Heart left ventricle (tissue), 16 donors: Measurements from ENCODE around the gene TESMIN. TPM values are rescaled to one million over a fixed set of nuclear protein-coding genes. Genes with fewer than 3 reads are reported as not detected.

ENCODE experiments used
- ATAC-seq, 4 donors: fragments of 200-7000 bp; cut with Tn5 transposase; one replicate each; pipeline ENCODE4 v1.9.1; 2020 to 2022; ENCODE audit warnings: moderate library complexity in 4 of 4, mild to moderate bottlenecking in 3 of 4, moderate number of reproducible peaks in 1 of 4
- DNase-seq, 5 donors: peaks; one replicate each; pipeline ENCODE4 v3.0.0-alpha.2; 2020
- H3K27ac ChIP-seq, 12 donors: fragments of 200-600 bp; sonication (generic) in 4 of 12; one replicate each; pipeline versions ENCODE4 v1.5.0 to v1.8.0; 2016 to 2022; ENCODE audit warnings: mild to moderate bottlenecking in 2 of 12
- H3K27me3 ChIP-seq, 9 donors: fragments of 200-600 bp; sonication (generic) in 2 of 9; one replicate each; pipeline versions ENCODE4 v1.5.1 to v1.8.0; 2016 to 2022; ENCODE audit warnings: mild to moderate bottlenecking in 3 of 9
- H3K36me3 ChIP-seq, 9 donors: fragments of 200-600 bp; sonication (generic) in 2 of 9; one replicate each; pipeline versions ENCODE4 v1.5.0 to v1.8.0; 2018 to 2022; ENCODE audit warnings: mild to moderate bottlenecking in 2 of 9
- H3K4me1 ChIP-seq, 12 donors: fragments of 200-600 bp; sonication (generic) in 4 of 12; one replicate each; pipeline versions ENCODE4 v1.5.0 to v1.8.0; 2016 to 2022; ENCODE audit warnings: mild to moderate bottlenecking in 3 of 12
- H3K4me3 ChIP-seq, 12 donors: fragments of 200-600 bp; sonication (generic) in 4 of 12; one replicate each; pipeline versions ENCODE4 v1.5.0 to v1.8.0; 2017 to 2022; ENCODE audit warnings: mild to moderate bottlenecking in 9 of 12, moderate library complexity in 4 of 12
- H3K9me3 ChIP-seq, 12 donors: fragments of 200-600 bp; sonication (generic) in 4 of 12; one replicate each; pipeline versions ENCODE4 v1.5.0 to v1.8.0; 2016 to 2022; ENCODE audit warnings: mild to moderate bottlenecking in 1 of 12
- POLR2A ChIP-seq, 2 donors: fragments of 450-650 bp; IDR thresholded peaks; one replicate each; pipeline ENCODE4 v1.6.1; 2017; ENCODE audit warnings: antibody characterized with exemption in 2 of 2, mild to moderate bottlenecking in 2 of 2, moderate library complexity in 2 of 2
- WGBS, 4 donors: extraction: QIAGEN DNeasy Blood & Tissue Kit in 2 of 4; methylation state at CpG; one replicate each; pipeline versions ENCODE4 v1.1.5 to v1.1.7; 2013 to 2018; 5-methylcytosine and 5-hydroxymethylcytosine counted together
- intact Hi-C, 10 donors: fragments of 100-400 bp; cut with DNase I; formaldehyde crosslinking; loops; one replicate each; pipeline versions ENCODE4 v1.11.1 to v1.14.2; 2022
- polyA plus RNA-seq, 2 donors: library from polyadenylated mRNA; stranded (reverse); fragments of 200-250 nt; gene quantifications; one replicate each; pipeline ENCODE4 v1.2.3, GENCODE V29; 2013
- total RNA-seq, 9 donors: library from RNA; depleted of rRNA in 2 of 9; stranded (reverse); fragments of >200 nt in 2 of 9; fragmentation: NEBNext Ultra II Directional in 3 of 9; extraction: Animal tissue kit (Norgen Biotek cat#: 25700) in 3 of 9; gene quantifications; one replicate each; pipeline versions ENCODE4 v1.1.0 to v1.2.4, GENCODE V29; 2016 to 2023
- TF ChIP-seq, protein P1 (sequence below), 12 donors: fragments of 200-600 bp; sonication (generic) in 4 of 12; IDR thresholded peaks; one replicate each; pipeline versions ENCODE4 v1.5.0 to v1.8.0; 2018 to 2022; ENCODE audit warnings: antibody characterized with exemption in 12 of 12, mild to moderate bottlenecking in 5 of 12
- donor health status: ischemic (EF 13 %, LVEDD 7.1; RV severe dilation, severe dysfunction).
- donor health status: healthy with polysubstance abuse.
- donor health status: DM: no; HTN: yes; CAD: no.
- donor health status: DM: no; HTN: no; CAD: no.
- donor health status: ischemic (EF 25% LVEDD 6.9; RV normal size, moderate dysfunction).
- donor health status: ischemic (EF 25% LVEDD 5.7; RV mildly dilated, moderate dysfunction).
- donor health status: healthy.
- donor health status: DM: yes; HTN: yes; CAD: no.
- donor health status: ischemic (EF 35%, LVEDD 5.7; RV mildly dilated, moderate dysfunction).
- donor health status: nonischemic (EF 11% LVEDD 7.7; RV severe dilation, severe dysfunction).
- donor health status: DM: yes; HTN: yes; CAD: no.
- donor health status: PGD.
- donor health status: ischemic (EF 29% LVEDD 5.4; RV normal size, mild dysfunction).
- donor health status: nonischemic (EF 23%, LVEDD 6.1; RV moderate dilation, normal function).

TESMIN gene
- total and polyA plus RNA-seq, 11 donors = 0.12 to 2.0 (median 0.42) TPM; not detected in 1

DNA sequence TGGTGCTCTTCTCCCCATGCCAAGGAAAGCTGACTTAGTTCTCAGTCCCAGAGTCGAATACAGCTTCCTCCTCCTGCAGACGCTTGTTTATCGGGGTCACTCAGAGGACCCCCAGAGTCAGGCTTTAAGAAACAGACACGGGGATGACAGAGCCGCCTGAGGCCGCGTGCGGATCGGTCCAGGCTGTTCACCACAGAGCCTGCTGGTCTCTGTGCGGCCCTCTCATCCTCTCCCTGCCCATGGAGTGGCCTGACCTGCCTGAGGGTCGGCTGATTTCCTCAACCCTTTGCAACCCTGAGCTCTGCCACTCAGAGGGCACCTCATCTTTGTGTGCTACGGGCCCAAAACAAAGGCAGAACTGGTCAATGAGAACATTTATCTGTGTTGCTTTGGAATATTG is 64.8 kb downstream of the TESMIN start:
- peaks cover 21 to 66% (median 41%) of the 10 kb centered on the region in 9 donors for H3K27me3 ChIP-seq

DNA sequence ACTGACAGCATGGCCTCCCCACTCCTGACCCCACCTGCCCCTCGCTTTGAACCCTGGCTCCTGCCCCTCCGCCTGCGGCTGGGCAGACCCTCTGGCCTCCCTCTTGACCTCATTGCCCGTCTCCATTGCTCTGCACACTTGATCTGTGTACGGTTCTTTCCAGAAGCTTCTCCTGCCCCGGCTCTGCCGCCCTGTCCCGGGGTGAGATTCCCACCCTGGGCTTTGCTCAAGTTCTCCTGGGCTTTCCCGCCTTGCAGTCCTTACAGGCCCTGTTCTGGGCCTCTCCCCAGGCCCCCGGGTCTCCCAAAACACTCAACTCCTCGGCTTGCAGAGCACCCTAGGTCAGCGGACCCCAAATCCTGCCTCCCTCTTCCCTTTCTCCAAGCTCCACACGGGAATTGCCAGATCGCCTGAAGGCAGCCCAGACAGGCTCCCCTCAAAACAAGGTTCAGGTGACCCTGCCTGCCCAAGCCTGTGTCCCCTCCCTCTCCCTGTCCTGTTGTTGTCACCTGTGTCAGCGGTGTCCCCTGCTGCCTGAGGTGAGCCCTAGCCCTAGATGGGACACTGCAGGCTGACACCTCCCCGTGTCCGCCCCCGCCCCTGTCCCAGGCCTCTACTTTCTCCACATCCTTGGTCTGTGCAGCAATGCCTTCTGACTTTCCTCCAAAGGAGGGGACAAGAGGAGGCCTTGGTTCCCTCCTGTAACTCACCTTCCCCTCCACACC is 65.5 kb downstream of the TESMIN start:
- no peak for ATAC-seq
- Histone ChIP-seq H3K27me3 (peaks cover 21 to 62% (median 41%) of the 10 kb centered on the region in 9 donors), H3K9me3 (no peaks in the 10 kb centered on the region), H3K4me1 (peaks cover 0 to 14% (median 6%) of the 10 kb centered on the region in 12 donors), H3K4me3 (no peak overlapping the region), H3K27ac (no peak overlapping the region), H3K36me3 (no peaks in the 10 kb centered on the region)
- TF ChIP-seq, protein P1, sequence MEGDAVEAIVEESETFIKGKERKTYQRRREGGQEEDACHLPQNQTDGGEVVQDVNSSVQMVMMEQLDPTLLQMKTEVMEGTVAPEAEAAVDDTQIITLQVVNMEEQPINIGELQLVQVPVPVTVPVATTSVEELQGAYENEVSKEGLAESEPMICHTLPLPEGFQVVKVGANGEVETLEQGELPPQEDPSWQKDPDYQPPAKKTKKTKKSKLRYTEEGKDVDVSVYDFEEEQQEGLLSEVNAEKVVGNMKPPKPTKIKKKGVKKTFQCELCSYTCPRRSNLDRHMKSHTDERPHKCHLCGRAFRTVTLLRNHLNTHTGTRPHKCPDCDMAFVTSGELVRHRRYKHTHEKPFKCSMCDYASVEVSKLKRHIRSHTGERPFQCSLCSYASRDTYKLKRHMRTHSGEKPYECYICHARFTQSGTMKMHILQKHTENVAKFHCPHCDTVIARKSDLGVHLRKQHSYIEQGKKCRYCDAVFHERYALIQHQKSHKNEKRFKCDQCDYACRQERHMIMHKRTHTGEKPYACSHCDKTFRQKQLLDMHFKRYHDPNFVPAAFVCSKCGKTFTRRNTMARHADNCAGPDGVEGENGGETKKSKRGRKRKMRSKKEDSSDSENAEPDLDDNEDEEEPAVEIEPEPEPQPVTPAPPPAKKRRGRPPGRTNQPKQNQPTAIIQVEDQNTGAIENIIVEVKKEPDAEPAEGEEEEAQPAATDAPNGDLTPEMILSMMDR (IDR thresholded peaks at IDR 0.05) = no peak
- TF ChIP-seq POLR2A (IDR thresholded peaks at IDR 0.05) = no peak
- no peak for DNase-seq
- 92 to 99% (median 94%) methylated on average over 18 of the region's 18 CpGs for WGBS, 4 donors
- intact Hi-C loops = no loop called here

More for the DNA sequence above, 64.8 kb downstream of the TESMIN start:
- Histone ChIP-seq H3K9me3 (no peaks in the 10 kb centered on the region), H3K36me3 (no peaks in the 10 kb centered on the region), H3K4me3 (no peak overlapping the region), H3K4me1 (peaks cover 0 to 14% (median 6%) of the 10 kb centered on the region in 12 donors), H3K27ac (no peak overlapping the region)
- intact Hi-C loops = no loop called here
- no peak for DNase-seq
- TF ChIP-seq, protein P1 (IDR thresholded peaks at IDR 0.05) = no peak
- no peak for TF ChIP-seq POLR2A (IDR thresholded peaks at IDR 0.05)
- WGBS, 4 donors = 88 to 97% (median 95%) methylated on average over 4 to 12 of the region's 12 CpGs
- no peak for ATAC-seq

DNA sequence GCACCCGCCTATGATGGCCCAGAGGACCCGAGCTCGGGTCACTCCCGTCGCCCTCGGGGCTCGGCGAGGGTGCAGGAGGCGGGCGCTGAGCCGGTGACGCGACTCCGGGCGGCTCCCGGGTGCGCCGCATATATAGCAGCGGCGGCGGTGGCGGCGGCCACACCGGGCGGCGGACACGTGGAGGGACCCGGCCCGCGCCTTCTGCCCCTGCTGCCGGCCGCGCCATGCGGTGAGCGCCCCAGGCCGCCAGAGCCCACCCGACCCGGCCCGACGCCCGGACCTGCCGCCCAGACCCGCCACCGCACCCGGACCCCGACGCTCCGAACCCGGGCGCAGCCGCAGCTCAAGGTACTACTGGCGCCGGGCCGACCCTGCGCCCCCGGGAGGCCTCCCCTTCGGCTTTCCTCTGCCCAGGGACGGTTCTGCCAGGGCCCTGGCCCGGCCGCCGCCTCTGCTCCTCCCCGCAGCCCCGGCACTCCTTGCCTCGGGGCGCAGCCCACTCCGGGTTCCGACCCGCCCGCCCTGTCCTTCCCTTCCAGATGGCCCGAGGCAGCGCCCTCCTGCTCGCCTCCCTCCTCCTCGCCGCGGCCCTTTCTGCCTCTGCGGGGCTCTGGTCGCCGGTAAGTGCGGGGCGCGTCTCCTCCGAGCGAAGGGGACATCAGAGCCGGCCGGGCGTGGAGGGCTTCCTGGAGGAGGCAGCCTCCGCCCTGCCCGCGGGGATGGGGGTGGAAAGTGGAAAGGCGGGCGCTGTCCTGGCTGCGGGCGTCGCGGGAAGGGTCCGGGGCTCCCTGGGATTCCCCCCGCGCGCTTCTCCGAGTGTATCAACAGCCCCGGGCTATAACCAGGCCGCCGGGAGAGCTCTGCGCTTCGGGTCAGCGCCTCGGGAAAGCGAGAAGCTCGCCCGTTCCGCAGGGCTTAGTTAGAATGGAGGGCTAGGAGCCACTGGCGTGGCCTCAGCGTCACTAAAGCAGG is 66.6 kb downstream of the TESMIN start, which contains the start of gene GAL:
TSS of gene GAL (plus strand) at position 160 of the 972 bp plus-strand sequence. CDS start at position 540, 380 bp downstream.
- 4 to 10% (median 6%) methylated on average over 28 to 113 of the region's 113 CpGs for WGBS, 4 donors
- ATAC-seq (peak in 3 of 4 donors; percentile 36 to 66 (median 48)), DNase-seq (no peak)
- no peak for TF ChIP-seq POLR2A (IDR thresholded peaks at IDR 0.05)
- TF ChIP-seq, protein P1 (IDR thresholded peaks at IDR 0.05) = no peak
- peaks cover 0 to 14% (median 6%) of the 10 kb centered on the region in 12 donors for H3K4me1 ChIP-seq
- H3K27ac ChIP-seq = no peak within 1 kb of the TSS
- H3K4me3 ChIP-seq = peak within 1 kb of the TSS in 10 of 12 donors; percentile 16 to 49 (median 36)
- peaks cover 21 to 60% (median 40%) of the 10 kb centered on the region in 9 donors for H3K27me3 ChIP-seq
- H3K9me3 ChIP-seq = no peaks in the 10 kb centered on the region
- no peaks in the 10 kb centered on the region for H3K36me3 ChIP-seq
- intact Hi-C loops = no loop called here
